BJ (cell line): ENCODE results near the gene KLHL30. TPM values are rescaled to one million over a fixed set of nuclear protein-coding genes. Genes with fewer than 3 reads are reported as not detected.
"Not testable (repeated sequence)": the region's sequence is repeated elsewhere in the genome, so short reads cannot be mapped to it uniquely, and the experiment has no call there.

Source experiments
- CTCF ChIA-PET: fragments of 350-600 bp; formaldehyde crosslinking; extraction: SDS; loops from one replicate; lab custom pipeline; 2021; ENCODE audit warnings: antibody characterized with exemption, inconsistent platforms; lab: Yijun Ruan, JAX
- POLR2A ChIA-PET: fragments of 300-600 bp; sonication (Branson Sonifier 250); formaldehyde crosslinking; extraction: SDS; loops from one replicate; lab custom pipeline; 2021; ENCODE audit warnings: antibody characterized with exemption; lab: Charles Lee
- DNase-seq: peaks from one replicate; pipeline ENCODE4 v3.0.0-alpha.2; 2011; ENCODE audit warnings: low read depth
- H3K27me3 ChIP-seq: 2 replicates; pipeline ENCODE4 v1.6.0; 2011; ENCODE audit warnings: low read length; ENCODE audit not compliant: control insufficient read depth, insufficient read depth
- H3K36me3 ChIP-seq: 2 replicates; pipeline ENCODE4 v1.5.1; 2011; ENCODE audit warnings: low read length; ENCODE audit not compliant: control insufficient read depth, insufficient read depth
- H3K4me3 ChIP-seq: 2 replicates; pipeline ENCODE4 v1.5.1; 2011; ENCODE audit warnings: low read depth, mild to moderate bottlenecking, control low read depth, low read length
- CTCF ChIP-seq: IDR thresholded peaks from 2 replicates; pipeline ENCODE4 v1.5.1; 2011; ENCODE audit warnings: low read depth, mild to moderate bottlenecking, control low read depth, inconsistent platforms, low read length, moderate library complexity; ENCODE audit not compliant: insufficient read depth
- polyA plus RNA-seq: library from polyadenylated mRNA; depleted of rRNA; stranded (reverse); fragments of >200 nt; gene quantifications from 2 replicates; pipeline ENCODE4 v1.2.3, GENCODE V29; 2011

KLHL30 gene
- polyA plus RNA-seq, 1 experiment, result 0.58 TPM

- CTCF ChIA-PET, result no interaction called here
- DNase-seq, result no peak
- Histone ChIP-seq H3K36me3 (no peaks in the 10 kb centered on the region), H3K27me3 (no peaks in the 10 kb centered on the region), H3K4me3 (no peak overlapping the region)
- no peak for TF ChIP-seq CTCF
- POLR2A ChIA-PET, result no interaction called here
Observed at GRCh38 chr2:238113611-238114010, 24.9 kb upstream of the KLHL30 start.

- no peak for TF ChIP-seq CTCF
- no peak overlapping the region for H3K4me3 ChIP-seq
- H3K27me3 ChIP-seq, result no peaks in the 10 kb centered on the region
- ChIA-PET POLR2A (no interaction called here), CTCF (interaction anchor here (1.1 kb wide), 1 partner anchor 8 kb away, joined by 3 read pairs; no protein-coding TSS in a partner anchor)
- DNase-seq, result no peak
- no peaks in the 10 kb centered on the region for H3K36me3 ChIP-seq
Observed at GRCh38 chr2:238114331-238114841, 24.1 kb upstream of the KLHL30 start.

- POLR2A ChIA-PET, result no interaction called here
- CTCF ChIA-PET, result interaction anchor here (1.1 kb wide), 1 partner anchor 9 kb away, joined by 3 read pairs; no protein-coding TSS in a partner anchor
Observed at GRCh38 chr2:238114851-238115660, 23.4 kb upstream of the KLHL30 start.

GRCh38 chr2:238115709-238116108, 22.8 kb upstream of the KLHL30 start:
- CTCF ChIA-PET, POLR2A ChIA-PET, H3K36me3 ChIP-seq, H3K27me3 ChIP-seq, DNase-seq, H3K4me3 ChIP-seq: not testable (repeated sequence)

More at GRCh38 chr2:238114851-238115660, 23.4 kb upstream of the KLHL30 start:
- Histone ChIP-seq H3K27me3 (peaks cover 2% of the 10 kb centered on the region; the same call in 1 of the 2 replicates), H3K36me3 (no peaks in the 10 kb centered on the region), H3K4me3 (no peak overlapping the region)
- TF ChIP-seq CTCF, result no peak
- no peak for DNase-seq

- CTCF ChIA-PET, result no interaction called here
- H3K4me3 ChIP-seq, result no peak overlapping the region
- POLR2A ChIA-PET, result no interaction called here
- DNase-seq, result no peak
- no peaks in the 10 kb centered on the region for H3K36me3 ChIP-seq
- H3K27me3 ChIP-seq, result peaks cover 4% of the 10 kb centered on the region
- no peak for TF ChIP-seq CTCF
Observed at GRCh38 chr2:238116298-238117198, 21.9 kb upstream of the KLHL30 start.
